ENCODE measurements around the gene PSMD13.
"Not testable (repeated sequence)": the region's sequence is repeated elsewhere in the genome, so short reads cannot be mapped to it uniquely, and the experiment has no call there.

DNA sequence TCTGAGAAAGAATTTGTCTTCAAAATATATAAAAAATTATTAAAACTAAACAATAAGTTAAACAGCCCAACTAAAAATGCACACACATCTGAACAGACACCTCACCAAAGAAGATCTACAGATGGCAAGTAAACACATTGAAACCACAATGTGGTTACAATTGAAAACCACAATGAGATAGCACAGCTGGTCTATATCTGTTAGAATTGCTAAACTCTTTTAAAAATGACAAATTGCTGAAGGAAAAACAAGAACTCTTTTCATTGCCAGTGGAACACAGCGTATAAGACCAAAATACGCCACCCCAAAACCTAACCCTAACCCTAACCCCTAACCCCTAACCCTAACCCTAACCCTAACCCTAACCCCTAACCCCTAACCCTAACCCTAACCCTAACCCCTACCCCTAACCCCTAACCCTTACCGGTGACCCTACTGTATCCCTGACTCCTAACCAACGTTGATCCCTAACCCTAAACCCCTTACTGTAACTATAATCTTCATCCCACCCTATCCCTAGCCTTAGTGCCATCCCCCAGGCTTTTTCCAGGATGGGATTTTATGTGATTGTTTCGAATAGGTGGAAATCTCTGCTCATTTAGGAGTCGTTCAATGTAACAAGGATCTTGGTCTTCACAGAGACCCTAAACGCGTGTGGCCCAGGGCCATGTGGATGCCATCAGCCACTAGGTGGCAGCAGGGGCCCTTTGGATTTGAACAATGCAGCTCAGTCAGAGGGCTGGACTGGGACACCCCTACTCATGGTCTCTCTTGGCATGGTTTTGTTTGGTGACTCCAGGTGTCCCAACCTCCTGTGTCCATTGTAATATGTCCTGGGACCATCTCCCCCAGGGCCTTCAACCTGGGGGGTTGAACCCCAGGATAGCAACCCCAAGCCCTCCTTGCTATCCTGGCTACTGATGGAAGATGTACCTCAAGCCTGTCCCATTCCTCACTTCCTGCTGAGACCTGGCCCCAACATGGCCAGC lies 45.0 kb upstream of the PSMD13 start:
- TF ChIP-seq, protein P1, sequence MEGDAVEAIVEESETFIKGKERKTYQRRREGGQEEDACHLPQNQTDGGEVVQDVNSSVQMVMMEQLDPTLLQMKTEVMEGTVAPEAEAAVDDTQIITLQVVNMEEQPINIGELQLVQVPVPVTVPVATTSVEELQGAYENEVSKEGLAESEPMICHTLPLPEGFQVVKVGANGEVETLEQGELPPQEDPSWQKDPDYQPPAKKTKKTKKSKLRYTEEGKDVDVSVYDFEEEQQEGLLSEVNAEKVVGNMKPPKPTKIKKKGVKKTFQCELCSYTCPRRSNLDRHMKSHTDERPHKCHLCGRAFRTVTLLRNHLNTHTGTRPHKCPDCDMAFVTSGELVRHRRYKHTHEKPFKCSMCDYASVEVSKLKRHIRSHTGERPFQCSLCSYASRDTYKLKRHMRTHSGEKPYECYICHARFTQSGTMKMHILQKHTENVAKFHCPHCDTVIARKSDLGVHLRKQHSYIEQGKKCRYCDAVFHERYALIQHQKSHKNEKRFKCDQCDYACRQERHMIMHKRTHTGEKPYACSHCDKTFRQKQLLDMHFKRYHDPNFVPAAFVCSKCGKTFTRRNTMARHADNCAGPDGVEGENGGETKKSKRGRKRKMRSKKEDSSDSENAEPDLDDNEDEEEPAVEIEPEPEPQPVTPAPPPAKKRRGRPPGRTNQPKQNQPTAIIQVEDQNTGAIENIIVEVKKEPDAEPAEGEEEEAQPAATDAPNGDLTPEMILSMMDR (IDR thresholded peaks at IDR 0.05): peak; percentile 71
- not testable (repeated sequence) for TF ChIP-seq ZFX (IDR thresholded peaks at IDR 0.05; ENCODE audit: borderline replicate concordance)
